Myocyte (in vitro differentiated cells): ENCODE results near the gene GLB1L2. TPM values are rescaled to one million over a fixed set of nuclear protein-coding genes. Genes with fewer than 3 reads are reported as not detected.

Source experiments
- DNase-seq: peaks from one replicate; pipeline ENCODE4 v3.0.0-alpha.2; 2012; ENCODE audit warnings: low read depth
- total RNA-seq: library from RNA; depleted of rRNA; stranded (reverse); fragments of >200 nt; gene quantifications from 2 replicates; pipeline ENCODE4 v1.2.3, GENCODE V29; 2014

The GLB1L2 gene
- total RNA-seq, 1 donor from 2014 or later: not detected

DNA sequence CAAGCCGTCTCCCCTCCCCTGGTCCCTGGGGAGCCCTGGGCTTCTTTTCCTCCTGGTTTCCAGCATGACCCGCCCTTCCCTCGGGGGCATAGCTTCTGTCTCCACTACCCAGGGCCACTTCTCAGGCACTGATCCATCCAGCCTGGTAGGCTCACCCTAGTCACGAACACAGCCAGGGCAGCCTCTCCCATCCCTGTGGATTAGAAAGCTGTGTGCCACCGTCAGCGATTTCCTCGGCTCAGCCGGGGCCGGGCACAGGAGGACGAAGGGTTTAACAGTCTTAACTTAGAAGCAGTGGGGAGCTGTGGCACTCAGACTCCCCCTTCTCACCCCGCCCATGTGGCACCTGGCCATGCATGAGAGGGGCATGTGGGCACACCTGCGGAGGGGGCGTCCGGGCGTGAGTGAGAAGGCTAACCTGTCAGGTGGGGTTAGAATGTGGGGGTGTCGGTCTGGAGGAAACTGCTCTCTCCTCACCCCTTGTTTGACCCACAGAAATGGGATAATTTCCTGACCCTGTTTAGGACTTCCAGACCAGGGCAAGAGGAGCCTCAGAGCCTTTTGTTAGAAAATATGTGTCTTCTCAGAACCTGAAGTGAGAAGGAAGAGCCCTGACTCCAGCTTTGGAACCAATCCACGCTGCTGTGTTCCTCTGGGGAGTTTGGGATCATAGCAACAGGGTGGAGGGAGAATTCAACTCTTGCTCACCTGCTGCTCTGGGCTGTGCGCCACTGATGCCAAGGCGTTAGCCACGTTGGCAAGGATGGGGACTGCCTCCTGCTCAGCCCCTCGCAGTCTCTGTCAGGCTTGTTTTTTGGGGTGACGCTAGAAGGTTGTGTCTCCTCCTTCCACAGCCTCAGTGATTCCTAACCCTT lies 14.6 kb downstream of the GLB1L2 start:
- DNase-seq: no peak

DNA sequence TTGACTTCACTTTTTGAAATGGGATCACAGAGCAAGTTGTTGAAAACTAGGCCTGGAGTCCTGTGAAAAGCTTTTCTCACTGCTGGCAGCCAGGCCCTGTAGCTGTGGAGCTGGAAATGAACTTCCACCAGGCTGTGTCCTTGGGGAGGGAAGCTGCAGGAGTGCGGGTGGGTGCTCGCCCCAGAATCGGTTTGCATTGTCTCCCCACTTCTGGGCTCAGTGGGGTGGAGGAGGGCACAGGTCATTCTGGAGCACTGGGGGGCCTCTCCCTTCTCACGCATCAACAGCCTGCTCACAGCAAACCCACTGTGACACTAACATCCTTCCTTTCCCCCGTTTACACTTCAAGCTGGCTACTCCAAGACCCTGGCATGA lies 15.2 kb downstream of the GLB1L2 start:
- no peak for DNase-seq

DNA sequence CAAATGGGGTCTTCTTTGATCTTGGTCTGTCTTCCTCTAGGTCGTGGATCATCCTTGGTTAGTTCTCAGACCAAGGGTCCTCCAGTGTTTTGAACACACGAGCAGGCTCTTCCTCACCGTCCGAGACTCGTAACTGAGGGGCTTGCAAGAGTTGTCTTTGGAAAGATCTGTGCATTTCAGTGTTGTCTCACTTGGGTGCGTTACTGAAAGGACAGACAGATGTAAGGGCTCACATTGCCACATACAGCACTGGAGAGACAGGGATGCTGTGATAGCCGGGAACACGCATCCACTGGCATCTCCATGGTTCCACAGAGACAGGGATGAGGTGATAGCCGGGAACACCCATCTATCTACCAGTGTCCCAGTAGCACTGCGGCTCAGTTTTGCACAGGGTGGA lies 15.7 kb downstream of the GLB1L2 start:
- DNase-seq: no peak

DNA sequence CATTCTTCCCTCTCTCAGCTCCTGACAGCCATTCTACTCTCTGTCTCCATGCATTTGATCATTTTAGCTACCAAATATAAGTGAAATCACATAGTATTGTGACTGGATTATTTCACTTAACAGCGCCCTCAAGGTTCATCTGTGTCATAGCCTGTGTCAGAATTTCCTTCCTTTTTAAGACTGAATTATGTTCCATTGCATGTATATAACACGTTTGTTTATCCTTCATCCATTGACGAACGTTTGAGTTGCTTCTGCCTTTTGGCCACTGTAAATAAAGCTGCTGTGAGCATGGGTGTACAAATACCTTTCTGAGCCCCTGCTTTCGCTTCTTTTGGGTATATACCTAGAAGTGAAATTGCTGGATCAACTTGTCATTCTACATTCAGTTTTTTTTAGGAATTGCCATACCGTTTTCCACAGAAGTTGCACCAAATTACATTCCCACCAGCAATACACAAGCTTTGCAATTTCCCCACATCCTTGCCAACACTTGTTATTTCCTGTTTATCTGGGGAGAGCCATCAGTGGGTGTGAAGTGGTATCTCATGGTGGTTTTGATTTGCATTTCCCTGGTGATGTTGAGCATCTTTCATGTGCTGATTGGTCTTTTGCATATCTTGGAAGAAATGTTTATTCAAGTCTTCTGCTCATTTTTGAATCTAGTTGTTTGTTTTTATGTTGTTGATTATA lies 17.5 kb downstream of the GLB1L2 start:
- no peak for DNase-seq

DNA sequence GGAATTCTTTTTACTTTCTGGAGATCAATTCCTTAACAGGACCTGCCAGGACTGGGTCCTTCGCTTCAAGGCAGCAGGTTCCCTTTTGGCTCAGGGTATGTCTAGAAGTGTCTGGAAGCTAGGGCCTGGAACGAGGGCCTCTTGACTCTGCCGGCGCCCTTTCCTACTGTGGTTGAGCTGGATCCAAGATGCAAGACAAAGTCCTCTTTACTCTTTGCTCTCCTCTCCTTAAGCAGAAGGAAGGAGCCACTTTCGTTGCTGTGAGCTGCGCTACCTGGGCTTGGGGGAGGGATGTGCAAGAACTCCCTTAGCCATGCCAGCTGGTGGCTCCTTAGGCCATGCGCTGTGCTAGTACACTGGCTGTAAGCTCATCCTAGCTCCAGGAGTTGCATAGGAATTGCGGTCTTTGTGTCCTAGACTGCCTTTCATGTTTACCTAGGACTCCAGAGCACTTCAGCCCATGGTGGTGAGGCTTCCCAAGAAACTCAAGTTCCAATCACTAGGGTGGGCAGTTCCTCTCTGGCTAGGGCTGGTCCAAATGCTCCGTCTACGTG lies 18.1 kb downstream of the GLB1L2 start:
- no peak for DNase-seq

DNA sequence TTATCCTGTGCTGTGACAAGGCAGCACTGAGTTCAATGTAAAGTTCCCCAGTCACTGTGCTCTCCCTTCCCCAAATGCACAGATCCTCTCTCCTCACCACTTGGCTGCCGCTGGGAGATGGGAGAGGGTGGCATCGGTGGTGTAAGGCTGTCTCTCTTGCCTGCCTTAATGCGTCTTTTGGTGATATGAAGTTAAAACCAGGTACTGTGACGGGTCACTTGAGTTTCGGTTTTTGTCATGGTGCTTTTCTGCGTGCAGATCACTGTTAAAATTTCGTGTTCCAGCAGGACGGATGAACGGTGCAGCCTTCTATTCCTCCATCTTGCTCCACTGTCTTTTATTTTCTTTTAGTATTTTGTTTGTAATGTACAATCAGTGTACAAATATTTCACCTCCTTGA lies 18.6 kb downstream of the GLB1L2 start:
- DNase-seq: no peak

DNA sequence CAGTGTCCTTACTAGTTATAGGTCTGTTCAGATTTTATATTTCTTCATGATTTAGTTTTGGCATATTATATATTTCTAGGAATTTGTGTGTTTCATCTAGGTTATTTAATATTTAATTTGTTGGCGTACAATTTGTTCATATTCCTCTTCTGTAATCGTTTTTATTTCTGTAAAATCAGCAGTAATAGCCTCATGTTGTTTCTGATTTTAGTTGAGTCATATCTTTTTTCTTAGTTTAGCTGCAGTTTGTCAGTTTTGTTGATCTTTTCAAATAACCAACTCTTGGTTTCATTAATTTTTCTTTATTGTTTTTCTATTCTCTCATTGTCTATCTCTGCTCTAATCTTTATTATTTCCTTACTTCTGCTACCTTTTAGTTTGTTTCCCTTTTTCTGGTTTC lies 20.3 kb downstream of the GLB1L2 start:
- DNase-seq: no peak

DNA sequence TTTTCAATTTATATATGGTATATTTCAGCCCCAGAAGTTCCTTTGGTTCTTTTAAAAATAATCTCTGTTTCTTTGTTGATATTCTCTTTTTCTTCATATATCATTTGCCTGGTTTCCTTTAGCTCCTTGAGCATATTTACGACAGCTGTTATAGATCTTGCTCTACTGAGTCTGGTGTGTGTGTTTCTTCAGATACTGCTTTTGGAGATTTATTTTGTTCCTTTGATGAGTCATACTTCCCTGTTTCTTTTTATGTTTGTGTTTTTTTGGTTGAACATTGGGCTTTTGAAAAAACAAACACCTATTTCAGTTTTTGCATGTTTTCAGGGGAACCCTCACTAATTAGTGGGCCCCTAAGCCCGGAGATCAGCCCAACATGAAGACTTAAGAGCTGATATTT lies 23.3 kb downstream of the GLB1L2 start:
- no peak for DNase-seq

DNA sequence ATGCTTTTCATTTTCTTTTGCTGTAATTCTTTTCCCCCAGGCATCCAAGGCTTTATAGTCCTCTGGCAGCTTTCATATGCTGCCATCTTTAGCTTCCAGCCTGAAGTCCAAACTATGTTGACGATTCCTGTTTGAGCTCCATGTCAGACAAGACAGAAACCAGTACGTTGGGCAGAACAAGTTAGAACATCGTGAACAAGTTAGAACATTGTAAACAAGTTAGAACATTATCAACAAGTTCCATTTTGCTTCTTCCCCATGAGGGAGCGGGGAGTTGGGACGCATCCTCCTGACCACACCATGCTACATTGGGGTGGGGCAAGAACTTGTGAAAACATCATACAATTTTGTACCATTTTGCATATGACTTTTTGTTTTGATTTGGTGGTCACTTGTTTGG lies 23.9 kb downstream of the GLB1L2 start:
- no peak for DNase-seq

DNA sequence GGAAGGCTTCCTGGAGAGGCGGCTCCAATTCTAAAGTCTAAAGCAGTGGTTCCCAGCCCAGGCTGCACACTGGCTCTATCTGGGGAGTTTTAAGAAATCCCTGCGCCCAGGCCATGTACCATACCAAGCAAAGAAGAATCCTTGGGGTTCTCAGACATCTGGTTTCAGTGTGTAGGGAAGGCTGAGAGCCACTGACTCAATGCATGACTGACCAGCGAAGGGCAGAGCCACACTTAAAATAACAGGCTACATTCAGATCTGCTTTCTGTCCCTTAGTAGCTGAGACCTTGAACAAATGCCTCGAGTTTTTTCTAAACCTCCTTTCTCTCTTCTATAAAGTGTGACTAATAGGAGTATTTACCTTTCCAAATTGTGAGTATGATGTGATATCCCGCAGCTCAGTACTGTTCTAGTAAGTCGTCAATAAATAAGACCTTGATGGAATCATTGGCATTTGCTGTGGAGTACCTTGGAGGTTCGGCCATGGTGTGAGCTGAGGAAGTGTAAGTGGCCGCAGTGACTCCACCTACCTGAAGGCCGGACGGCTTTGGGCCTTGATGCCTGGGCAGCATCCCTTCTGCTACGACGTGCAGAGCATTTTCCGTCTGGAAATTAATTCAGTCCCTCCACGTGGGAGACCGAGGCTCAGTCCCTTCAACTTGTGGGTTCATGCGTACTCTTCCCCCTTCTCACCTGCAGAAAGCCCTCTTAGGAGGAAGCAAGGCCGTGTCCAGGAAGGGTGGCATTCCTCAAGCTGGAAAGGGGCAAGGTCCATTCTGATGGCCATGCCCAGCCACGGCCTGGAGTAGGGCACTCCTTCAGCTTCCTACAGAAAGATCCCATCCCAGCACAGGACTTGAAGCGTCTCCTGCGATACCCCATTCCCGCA lies 25.1 kb downstream of the GLB1L2 start:
- no peak for DNase-seq

DNA sequence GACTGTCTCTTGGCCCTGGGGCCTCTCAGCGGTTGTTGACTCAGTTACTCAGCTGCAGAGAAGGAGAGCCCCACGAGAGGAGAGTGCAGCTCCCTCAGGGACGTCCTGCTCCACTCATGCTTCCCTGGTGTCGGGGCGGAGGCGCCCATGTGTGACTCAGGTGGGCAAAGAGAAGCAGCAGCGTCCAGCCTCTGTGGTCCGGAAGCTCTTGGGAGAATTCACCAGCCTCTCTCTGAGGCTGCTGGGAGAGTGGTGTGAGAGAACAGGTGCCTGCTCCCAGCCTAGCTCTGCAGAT lies 25.7 kb downstream of the GLB1L2 start:
- no peak for DNase-seq

DNA sequence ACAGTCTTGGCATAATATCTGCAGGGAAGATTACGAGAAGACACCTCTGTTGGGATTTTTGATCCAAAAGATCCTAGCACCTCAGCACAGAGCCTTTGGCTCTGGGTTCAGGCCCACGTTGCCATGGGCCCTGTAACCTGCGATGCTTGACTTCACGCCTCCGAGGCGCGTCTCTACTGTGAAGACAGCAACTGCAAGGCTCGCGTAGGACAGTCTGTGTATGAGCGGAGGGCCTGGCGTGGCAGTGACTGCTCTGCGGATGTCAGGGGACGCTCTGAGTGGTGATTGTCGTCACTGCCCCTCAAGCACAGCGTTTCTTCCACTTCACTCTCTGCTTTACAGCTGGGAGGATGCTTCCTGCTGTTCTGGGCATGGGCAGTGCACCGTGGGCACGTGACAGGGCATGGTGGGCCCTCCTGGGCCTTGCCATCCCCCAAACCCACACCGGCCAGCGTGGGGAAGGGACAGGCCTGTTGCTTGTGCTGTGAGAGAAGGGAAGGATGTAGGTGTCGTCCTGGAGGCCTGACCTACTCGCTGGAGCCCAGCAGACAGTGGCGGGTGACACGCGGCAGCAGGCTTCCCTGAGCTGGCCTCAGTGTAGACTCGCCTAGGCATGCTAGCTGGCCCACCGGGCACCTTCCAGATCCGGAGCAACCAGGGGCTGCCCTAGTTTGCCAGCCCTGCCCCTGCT lies 26.5 kb downstream of the GLB1L2 start:
- no peak for DNase-seq

DNA sequence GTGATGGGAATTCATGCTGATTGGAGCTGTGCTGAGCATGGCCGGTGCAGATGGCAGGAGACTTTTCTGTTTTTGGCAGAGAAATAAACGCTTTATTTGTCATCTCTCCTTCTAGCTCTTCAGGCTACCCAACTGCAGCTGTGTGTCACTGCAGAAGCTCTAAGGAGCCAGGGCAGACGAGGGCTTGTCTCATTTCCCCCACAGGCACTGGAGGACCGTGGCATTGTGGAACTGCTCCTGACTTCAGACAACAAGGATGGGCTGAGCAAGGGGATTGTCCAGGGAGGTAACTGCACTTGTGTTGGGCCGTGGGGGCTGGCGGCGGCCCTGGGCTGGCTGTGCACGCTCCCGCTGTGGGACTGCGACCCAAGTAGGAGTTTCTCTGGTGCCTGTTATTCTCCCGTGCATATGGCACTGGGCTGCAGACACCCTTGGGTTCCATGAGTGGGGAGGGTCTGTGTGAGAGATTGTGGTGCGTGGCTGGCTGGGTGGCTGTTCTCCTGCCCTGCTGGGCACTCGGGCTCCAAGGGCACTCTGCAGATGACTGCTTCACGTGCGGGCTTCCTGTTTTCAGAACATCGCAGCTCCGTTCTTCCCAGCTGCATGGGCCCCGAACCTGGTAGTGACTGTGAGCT lies 27.2 kb downstream of the GLB1L2 start:
- no peak for DNase-seq

DNA sequence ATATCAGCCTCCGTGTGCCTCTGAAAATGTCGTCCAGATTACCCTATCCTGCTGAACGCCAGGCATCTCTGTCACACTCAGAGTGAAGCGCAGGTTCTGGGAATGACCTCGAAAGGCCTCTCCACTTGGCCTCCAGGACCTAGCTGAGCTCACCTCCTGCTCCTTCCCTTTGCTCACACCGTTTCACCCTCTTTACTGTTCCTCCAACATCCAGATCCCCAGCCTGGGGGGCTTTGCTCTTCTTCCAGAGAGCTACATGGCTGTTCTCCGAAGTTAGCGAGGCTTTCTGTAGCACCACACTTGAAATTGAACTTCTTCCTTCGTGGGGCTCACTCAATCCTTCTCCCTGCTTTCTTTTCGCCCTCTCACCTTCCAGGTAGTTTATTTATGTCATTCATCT lies 27.9 kb downstream of the GLB1L2 start:
- DNase-seq: no peak

DNA sequence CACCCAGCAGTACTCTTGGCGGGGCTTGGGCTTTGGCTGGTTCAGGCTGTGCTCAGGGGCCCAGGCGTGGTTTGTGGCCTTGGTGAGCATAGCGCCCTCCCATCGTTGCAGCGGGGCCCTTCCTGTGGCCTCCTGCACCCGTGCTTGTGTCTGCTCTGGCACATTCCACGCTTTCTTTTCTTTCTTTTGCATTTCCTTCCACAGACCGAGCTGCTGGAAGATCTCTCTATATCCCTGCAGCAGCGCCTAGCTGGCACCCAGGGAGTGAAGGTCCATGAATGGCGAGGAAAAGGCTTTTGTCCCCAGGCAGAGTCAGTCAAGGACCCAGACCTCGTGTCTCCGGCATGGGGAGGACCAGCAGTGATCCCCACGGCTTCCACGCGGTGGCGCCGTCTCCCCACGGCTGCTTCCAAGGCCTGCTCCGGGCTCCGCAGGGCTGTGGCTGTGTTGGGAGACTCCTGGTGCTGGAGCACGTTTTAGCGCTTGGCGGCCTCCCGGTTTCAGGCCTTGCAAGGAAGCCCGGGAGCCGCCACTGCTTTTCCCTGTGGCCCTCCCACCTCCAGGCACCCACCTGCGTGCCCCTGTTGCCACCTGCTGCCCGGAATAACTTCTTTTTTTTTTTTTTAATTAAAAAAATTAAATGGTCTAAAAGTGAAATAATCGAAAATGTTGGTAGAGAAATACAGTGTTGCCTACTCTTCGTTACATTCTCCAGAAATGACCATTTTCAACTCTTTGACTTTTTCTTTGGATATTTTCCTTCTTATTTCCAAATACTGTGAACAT lies 28.5 kb downstream of the GLB1L2 start:
- peak; percentile 1 for DNase-seq

DNA sequence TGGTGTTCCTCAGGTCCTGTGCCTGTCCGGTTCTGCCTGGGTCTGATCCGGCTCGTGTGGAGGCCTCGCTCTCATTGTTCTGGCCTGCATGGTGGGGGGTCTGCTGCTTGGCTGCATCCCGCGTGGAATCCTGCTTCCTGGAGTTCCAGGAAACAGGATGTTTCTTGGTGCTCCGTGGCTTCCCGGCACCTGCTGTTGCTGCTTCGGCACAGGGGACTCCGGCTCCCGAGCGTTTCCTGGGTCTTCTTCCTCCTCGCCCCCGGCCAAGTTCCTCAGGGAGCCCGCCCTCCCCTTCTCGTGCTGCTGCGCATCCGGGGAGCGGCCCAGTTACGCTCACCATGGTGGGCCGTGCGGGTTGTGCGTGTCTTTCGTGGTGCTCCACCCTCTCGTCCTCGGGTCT lies 29.9 kb downstream of the GLB1L2 start:
- DNase-seq: no peak

DNA sequence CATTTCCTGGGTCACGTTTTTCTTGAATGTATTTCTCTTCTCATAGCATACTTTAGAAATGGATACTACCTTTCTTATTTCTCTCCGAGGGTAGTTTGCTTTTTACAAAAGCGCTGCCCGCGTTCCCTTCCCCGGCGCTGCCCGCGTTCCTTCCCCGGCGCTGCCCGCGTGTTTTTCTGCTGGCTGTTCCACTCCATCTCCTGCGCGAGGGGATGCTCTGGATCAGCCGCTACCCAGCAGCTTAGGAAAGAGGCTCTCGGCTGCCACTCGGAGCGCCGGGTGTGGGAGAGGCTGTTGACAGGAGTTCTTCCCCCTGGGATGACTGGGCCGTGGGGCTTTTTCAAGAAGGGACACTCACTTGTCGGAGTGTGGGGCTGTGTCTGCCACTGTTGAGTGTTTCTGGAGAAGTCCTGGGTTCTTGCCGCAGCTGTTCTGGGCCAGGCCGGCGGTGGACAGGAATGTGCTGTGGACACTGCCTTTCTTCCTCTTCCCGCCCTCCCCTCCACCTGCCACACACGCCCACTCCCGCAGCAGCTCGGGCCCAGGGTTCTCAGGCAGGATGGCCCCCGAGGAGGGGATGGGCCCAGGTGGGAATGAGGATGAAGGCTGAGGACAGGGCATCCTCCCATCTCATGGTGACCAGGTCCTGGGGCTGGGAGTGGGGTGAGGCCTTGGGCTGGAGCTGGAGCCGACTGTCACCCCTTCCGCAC lies 30.6 kb downstream of the GLB1L2 start:
- DNase-seq: no peak

DNA sequence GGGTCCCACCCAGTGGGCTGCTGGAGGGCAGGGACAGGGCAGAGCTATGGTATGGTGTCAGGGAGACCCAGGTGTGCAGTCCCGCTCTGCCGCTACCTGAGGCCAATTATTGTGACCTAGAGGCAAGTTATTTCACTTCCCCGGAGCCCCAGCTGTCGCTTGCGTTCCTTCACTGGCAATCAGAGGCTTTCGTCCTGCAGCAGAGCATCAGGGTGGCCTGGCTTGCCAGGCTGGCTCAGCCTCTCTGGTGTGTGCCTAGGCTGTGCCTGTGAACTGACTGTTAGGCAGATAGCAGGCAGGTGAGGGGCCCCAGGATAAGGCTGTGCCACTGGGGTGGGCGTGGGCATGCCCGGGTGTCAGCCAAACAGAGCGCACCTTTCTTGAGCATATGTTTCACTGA lies 31.4 kb downstream of the GLB1L2 start:
- DNase-seq: no peak

DNA sequence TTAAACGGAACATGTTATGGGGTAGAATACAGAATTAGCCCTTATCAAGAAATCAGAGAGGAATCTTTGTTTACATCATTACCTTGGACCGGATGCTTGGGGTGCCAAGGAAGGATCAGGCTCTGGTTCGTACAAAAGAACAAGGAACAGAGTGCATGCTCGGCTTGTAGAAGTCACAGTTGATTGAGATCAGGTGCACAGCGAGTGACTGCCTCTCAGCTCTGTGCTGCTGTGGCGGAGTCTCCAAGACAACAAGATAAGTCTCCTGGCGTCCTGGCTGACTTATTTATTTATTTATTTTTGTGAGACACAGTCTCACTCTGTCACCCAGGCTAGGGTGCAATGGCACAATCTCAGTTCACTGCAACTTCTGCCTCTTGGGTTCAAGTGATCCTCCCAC lies 31.8 kb downstream of the GLB1L2 start:
- no peak for DNase-seq
